Transverse colon (tissue), 3 donors: ENCODE measurements around the gene PGAM2.

Experiments
- EP300 ChIP-seq: sonication (generic); formaldehyde crosslinking; IDR thresholded peaks from one replicate; pipeline ENCODE4 v1.6.1; 2017; ENCODE audit warnings: antibody characterized with exemption, low read depth
- TF ChIP-seq, protein P1 (sequence below), 5 experiments: fragments of 200-600 bp in 3 of 5; fragments of 450-650 bp in 2 of 5; sonication (generic) in 3 of 5; IDR thresholded peaks; 1 replicate in 2 of 5; 2 replicates in 3 of 5; pipeline ENCODE4 v1.5.1; 2016 to 2017; ENCODE audit warnings: antibody characterized with exemption in 5 of 5, inconsistent platforms in 3 of 5, mild to moderate bottlenecking in 2 of 5, moderate library complexity in 1 of 5

DNA sequence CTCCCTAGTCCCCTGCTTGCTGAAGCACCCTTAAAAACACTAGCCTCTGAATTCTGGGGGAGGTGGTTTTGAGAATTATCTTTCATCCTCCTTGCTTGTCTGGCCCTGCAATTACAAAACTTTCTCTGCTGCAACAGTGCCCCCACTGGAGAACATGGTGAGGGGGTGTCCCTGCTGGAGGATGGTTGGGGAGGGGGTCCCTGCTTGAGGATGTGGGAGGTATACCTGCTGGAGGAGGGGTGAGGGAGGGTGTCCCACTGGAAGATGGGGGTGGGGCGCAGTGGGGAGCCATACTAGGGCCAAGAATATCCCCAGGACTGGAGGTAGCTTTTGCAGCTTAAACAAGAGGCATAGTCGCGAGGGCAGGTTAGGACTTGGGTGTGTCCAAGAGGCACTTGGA lies 20.2 kb upstream of the PGAM2 start:
- no peak for TF ChIP-seq EP300
- TF ChIP-seq, protein P1, sequence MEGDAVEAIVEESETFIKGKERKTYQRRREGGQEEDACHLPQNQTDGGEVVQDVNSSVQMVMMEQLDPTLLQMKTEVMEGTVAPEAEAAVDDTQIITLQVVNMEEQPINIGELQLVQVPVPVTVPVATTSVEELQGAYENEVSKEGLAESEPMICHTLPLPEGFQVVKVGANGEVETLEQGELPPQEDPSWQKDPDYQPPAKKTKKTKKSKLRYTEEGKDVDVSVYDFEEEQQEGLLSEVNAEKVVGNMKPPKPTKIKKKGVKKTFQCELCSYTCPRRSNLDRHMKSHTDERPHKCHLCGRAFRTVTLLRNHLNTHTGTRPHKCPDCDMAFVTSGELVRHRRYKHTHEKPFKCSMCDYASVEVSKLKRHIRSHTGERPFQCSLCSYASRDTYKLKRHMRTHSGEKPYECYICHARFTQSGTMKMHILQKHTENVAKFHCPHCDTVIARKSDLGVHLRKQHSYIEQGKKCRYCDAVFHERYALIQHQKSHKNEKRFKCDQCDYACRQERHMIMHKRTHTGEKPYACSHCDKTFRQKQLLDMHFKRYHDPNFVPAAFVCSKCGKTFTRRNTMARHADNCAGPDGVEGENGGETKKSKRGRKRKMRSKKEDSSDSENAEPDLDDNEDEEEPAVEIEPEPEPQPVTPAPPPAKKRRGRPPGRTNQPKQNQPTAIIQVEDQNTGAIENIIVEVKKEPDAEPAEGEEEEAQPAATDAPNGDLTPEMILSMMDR (IDR thresholded peaks at IDR 0.05) = no peak
